Activated effector memory CD4-positive, alpha-beta T cell treated with anti-CD3 and anti-CD28 coated beads, Interleukin-2, amount 50 U/mL, for 16 hours (primary cell): ENCODE data around the gene COMP.
A peak's percentile ranks its signal among the peaks of the same experiment; 100 is the strongest.

Source experiments
- DNase-seq: peaks from one replicate; pipeline ENCODE4 v3.0.0-alpha.2; 2020

Gene COMP

GRCh38 chr19:18803550-18804138, 12.5 kb upstream of the COMP start:
- DNase-seq, result no peak

DNA sequence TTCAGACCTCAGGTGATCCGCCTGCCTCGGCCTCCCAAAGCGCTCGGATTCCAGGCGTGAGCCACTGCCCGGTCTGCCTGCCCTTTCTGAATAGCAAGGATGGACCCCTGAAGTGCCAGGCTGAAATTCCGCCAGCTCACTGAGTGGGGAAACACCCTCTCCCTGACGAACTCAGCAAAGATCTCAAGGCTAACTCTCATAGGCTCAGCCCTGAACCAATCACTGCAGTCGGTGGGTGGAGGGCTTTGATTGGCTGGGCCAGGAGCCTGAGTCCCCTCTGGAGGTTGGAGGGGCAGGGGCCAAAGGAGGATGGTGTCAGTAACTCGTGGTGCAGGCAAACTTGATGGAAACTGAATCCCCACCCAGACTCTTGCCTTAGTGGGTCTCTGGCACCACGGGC, 11.2 kb upstream of the COMP start:
- DNase-seq, result no peak

GRCh38 chr19:18800636-18801035, 9.5 kb upstream of the COMP start:
- DNase-seq, result no peak

- no peak for DNase-seq
Measured at GRCh38 chr19:18800079-18800478, 9.0 kb upstream of the COMP start.

GRCh38 chr19:18799389-18799970, 8.4 kb upstream of the COMP start:
- DNase-seq, result no peak

DNA sequence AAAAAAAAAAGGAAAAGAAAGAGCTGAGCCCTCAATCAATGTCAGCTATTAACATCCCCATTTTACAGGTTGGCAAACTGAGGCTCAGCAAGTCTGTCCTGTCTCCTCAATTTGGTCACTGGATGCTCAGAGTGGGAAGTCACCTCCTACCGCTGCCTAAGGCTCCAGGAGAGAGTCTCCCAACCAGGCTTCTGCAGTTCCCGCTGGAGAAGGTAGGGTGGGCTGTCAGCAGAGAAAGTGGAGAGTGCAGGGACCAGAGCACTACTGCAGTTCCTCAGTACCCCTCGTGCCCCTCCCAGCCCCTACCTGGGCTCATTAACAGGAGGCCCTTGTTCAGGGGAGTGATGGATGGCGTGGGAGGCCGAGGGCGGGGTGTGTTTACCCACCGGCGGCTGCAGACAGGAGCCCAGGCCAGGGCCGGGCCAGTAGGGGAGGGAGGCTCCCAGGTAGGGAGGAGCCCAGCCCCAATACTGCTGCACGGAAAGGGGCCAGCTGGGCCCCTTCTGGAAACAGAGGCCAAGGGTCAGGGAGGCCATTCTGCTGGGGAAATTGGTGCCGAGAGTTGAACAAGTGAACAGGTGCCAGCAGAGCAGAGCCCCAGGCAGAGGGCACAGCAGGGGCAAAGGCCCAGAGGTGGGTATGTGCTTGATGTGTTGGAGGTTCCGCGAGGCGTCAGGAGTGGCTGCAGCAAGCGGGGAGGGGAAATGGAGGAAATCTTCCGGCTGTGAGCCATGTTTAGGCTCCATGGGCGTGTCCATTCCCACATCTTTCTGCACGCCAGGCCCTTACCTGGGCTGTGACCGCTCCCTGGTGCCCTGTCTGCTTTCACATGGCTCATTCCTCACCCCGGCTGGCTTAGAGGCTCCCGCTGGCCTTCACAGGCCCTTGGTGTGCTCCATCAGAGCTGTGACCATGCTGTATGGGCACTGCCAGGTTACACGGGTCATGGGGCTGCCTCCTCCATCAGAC, 7.6 kb upstream of the COMP start:
- DNase-seq, result no peak

GRCh38 chr19:18796239-18796638, 5.1 kb upstream of the COMP start:
- DNase-seq, result no peak

GRCh38 chr19:18795540-18795939, 4.4 kb upstream of the COMP start:
- DNase-seq, result no peak

DNA sequence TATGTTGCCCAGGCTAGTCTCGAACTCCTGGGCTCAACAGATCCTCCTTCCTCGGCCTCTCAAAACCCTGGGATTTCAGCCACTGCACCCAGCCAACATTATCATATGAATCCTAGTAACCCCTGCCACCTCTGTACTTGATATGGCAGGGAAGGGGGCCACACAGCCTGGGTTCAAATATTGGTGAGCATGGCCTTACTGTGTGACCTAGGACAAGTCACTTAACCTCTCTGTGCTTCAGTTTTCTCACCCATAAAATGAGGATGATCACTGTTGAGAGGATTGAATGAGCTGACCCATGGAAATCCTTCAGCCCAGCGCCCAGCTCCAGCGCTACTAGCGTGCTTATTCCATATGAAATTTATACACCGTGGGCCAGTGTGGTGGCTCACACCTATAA, 3.6 kb upstream of the COMP start:
- DNase-seq, result no peak

GRCh38 chr19:18794029-18794313, 2.9 kb upstream of the COMP start:
- no peak for DNase-seq

DNA sequence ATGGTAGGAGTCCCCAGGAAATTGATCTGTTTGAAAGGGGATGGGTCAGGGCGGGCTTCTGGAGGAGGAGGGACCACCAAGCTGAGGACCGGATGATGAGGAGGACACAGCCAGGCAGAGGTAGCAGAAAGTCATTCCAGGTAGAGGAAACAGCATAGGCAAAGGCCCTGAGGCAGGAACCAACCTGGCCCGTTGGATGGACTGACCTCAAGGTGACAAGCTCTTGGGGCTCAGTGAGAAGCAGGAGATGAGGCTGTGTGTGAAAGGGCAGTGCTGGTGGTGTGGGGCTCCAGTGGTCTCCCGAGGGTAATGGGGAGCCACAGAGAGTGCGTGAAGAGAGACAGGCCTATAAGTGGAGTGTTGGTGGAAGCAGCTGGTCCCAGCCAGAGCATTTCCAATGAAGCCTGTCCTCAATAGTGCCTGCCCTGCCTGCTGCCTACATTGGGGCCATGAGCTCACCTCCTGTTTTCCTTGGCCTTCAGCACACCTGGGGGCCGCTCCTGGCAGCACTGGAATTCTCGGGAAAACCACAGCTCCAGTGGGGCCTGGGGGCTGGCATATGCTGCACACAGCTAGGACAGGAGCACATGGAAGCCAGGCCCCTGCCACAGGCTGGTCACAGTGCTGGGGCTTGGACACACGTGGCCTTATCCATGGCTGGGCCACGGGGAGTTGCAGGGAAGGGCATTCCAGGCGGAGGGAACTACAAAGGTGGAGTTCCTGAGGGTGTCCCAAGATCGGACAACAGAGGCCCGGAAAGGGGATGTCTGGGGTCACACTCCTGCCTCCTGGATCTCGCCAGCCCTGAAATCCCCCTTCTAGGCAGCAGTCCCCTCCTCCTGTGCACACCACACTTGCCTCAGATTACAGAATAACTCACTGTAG, 2.3 kb upstream of the COMP start:
- DNase-seq, result no peak

DNA sequence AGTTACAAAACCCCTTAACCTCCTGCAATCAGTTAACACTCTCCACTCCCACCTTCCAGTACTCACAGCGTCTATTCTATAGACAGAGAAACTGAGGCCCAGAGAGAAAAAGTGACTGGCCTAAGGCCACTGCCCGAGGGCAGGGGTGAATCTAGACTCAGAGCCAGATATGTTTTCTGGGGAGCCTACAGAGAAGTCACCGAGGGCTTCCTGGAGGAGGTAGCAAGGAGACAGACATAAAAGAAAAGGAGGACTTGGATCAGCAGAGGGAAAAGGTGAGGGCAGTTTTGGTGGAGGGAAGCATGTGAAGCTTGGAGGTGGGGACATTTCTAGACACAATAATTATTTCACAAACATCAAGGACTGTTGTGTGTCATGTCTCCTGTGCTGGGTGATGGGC, 1.6 kb upstream of the COMP start:
- DNase-seq, result no peak

DNA sequence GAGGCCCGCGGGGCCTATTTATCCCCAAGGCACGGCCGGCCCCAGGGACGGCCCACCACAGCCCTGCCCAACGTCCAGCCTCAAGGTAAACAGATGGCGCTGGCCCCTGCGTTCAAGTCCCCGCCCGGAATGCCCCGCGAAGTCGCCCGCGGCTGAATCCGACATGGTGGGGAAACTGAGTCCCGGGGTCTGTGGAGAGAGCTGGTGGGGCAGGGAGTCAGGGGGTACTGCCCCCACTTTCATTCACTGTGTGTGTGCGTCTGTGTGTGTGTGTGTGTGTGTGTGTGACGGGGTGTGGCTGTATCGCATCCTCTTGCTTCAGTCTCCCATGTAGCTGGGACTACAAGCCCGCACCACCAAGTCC, 192 bp upstream of the COMP start:
- DNase-seq, result no peak

GRCh38 chr19:18789883-18790565, 1.1 kb downstream of the COMP start:
- peak; percentile 71 for DNase-seq

GRCh38 chr19:18789422-18789869, 1.7 kb downstream of the COMP start:
- DNase-seq, result no peak

DNA sequence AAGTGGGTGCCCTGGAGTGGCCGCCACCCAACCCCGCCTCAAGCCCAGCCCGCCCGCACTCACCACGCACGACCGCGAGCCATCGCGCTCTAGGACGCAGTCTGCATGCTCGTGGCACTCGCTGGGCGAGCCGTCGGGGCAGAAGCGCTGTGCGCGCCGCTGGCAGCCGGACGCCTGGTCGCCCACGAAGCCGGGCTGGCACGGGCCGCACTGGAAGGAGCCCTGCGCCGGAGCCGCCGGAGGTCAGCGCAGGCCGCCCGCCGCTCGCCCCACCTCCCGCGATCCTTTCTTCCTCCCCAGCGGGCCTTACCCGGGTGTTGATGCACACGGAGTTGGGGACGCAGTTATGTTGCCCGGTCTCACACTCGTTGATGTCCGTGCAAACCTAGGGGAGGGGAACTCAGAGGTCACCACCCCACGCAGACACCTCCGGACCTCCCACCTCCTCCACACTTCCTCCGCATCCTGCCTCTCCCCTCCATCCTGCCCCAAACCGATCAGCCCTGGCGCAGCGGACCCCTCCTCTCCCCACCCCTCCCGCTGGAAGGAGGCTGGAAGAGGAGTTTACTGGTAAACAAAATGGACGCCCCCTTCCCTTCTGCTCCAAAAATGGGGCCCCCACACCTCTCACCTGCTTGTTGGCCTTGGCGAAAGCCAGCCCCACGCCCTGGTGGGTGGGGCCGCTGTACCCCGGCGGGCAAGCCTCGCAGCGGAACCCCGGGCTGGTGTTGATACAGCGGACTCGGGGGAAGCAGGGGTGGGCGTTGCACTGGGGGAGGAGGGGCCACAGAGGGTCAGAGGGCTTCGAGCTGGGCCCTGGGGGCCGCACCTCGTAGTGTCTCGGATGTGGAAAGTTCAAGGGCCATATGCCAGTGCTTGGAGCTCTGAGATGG, 2.3 kb downstream of the COMP start:
- no peak for DNase-seq

DNA sequence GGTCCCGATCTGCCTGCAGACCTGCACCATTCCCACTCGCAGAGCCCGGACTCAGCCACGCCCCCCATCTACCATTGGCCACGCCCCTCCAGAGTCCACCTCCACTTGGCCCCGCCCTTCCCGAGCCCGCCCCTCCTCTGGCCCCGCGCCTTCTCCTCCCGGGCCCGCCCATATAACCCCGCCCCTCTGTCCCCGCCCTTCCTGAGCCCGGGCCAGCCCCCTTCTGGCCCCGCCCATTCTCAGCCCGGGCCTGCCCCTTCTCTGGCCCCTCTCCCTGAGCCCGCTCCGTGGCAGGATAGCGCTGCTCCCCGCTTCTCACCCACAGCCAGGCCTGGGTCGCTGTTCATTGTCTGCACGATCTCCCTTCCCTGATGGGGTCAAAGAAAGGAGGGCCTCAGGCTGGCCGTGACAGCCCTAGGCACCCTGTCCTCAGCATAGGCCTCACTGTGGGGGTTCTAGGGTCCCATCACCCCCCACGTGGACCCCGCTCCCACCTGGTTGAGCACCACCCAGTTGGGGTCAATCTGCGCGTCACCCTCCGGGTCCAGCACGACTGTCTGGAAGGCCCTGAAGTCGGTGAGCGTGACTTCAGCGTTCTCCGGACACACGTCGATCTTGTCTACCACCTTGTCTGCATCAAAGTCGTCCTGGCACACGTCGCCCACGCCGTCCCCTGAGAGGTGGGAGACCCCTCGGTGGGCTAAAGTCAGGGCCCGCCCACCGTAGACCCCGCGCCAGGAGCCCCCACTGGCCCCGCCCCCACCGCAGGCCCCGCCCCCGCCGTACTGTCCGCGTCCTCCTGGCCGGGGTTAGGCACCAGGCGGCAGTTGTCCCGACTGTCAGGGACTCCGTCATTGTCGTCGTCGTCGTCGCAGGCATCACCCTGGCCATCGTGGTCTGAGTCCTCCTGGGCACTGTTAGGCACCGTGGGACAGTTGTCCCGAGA, 5.7 kb downstream of the COMP start:
- peak; percentile 84 for DNase-seq

DNA sequence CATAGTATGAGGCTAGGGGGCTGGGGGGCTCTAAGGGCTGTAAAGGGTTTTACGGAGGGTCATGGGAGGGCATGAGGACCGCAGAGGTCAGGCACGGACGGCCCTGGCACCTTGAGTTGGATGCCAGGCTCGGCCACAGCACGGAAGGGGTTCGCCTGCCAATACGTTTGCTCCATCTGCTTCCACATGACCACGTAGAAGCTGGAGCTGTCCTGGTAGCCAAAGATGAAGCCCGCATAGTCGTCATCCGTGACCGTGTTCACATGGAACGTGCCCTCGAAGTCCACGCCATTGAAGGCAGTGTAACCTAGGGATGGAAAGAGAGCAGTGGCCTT, 6.4 kb downstream of the COMP start:
- no peak for DNase-seq

- no peak for DNase-seq
Measured at GRCh38 chr19:18783958-18784785, 6.9 kb downstream of the COMP start.
